Islet precursor cell (in vitro differentiated cells): ENCODE results near the gene VSIR.

Experiments used
- DNase-seq: peaks from one replicate; pipeline ENCODE4 v3.0.0-alpha.2; 2018

VSIR gene

DNA sequence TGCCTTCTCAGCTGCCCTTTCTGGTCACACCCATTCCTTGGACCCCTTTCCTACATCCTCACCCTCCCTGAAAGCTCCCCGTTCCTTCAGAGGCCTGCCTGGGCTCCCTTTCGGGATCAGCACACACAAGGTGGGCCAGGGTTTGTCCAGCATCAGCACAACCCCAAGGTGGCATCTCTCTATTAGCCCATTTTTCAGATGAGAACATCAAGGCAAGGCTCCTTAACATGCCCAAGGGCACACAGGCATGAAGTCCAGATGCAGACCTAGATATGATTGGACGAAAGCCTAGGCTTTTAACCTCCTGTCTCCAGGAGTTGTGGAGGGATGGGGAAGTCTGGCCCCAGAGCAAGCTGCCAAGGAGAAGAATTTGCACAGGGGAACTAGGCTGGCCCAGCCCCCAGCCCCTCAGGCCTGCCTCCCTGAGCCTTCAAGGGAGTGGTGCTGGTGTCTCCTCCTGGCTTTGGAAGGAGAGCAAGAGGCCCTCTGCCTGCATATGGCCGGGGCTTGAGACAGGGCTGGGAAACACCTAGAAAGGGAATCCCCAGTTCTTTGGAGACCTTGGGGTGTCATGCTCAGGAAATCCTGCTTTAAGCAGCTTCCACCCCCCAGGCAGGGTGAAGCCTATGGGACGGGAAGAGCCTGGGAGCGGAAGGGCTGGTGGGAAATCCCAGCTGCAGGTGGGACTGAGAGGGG is 9.0 kb upstream of the VSIR start:
- no peak for DNase-seq

DNA sequence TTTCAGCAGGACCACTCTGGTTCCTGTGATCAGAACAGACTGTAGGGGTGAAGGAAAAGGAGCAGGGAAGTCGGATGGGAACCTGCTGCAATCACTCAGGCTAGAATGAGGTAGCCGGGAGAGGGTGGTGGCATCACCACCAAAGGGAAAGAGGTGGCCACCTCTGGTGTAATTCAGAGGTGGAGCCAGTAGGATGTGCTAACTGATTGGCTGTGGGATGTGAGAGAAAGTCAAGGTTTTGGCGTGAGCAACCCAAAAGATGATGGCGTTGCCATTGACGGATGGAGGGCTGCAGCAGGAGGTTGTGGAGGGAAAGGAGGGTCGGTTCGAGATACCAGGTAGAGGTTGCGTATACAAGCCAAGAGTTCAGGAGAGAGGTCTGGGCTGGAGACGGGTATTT is 7.4 kb upstream of the VSIR start:
- DNase-seq, result no peak

DNA sequence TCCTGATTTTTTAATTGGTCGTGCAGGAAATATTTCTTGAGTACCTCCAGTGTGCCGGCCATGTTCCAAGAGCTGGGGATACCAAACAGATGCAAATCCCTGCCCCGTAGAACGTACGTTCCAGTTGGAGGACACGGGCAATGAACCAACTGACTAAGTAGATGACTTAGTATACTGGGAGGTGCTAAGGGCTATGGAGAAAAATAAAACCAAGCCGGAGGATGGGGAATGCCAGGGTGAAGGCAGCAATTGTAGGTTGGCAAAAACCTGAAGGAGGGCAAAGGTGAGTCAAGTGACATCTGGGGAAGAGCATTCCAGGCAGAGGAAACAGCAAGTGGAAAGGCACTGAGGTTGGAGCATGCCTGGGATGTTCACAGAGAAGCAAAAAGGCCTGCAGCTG is 6.8 kb upstream of the VSIR start:
- DNase-seq, result no peak

DNA sequence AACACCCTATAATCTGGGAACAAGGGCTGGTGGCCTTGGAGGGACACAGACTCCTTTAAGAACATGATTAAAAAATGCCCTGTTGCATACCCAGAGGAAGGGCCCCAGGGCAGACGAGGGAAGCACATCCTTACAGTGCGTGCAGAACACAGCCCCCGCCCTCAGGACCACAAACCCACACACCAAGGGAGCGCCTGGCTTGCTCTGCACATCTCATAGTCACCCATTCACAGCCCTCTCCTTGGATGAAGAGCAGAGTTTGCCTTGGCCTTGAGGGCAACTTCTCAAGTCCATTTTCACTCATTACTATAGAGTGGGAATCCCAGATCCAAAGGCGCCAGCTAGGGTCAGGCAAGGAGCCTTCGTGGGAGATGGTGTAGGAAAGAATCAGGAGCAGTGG is 6.3 kb upstream of the VSIR start:
- DNase-seq, result no peak

DNA sequence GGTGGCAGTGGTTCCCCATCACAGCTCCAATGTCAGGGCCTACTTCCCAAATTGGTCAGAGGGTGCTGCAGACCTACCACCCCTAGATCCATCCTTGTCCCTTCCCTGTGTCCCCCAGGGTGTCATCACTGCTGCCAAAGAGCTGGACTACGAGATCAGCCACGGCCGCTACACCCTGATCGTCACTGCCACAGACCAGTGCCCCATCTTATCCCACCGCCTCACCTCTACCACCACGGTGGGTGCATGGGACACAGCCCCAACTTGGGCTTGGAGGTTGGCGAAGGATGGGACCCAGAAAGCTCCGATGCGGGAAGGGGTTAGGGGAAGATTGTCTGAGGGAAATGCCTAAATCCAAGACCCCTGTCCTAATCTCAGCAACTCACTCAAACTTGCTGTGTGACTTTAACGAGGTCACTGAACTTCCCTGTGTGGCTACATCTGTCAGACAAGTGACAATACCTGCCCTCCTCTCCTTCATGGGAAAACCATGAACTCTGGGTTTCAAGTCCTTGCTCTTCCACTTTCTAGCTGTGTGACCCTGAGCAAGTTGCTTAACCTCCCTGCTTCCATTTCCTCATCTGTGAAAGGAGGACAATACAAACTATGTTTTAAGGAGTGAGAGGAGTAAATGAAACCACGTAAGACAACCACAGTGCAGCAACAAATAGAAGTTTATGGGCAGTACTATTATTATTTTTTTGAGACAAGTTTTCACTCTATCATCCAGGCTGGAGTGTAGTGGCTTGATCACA is 4.9 kb upstream of the VSIR start:
- no peak for DNase-seq

DNA sequence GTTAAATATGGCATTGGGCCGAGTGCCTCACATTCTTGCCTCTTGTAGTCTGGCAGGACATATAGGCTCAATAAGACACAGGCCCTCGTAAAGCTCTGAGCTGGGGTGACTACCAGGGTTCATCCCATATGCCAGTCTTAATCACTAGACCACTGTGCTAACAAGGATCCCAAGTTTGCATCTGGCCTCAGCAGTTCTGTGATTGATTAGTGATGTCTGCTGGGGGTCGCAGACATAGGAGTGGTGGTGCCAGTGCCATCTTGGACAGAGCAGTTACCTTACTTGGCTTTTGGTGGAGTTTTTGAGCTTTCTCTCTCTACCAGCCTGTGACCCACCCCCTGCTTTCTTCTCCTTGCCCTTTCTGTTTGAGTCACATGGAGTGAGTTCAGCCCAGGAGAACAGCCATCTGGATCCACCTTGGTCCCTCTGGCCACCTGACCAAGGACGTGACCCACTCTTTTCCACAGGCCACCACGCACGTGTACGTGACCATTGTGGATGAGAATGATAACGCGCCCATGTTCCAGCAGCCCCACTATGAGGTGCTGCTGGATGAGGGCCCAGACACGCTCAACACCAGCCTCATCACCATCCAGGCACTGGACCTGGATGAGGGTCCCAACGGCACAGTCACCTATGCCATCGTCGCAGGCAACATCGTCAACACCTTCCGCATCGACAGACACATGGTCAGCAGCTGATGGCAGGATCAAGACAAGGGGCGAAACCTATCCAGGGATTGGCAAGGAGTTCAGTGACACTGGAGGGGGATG is 4.1 kb upstream of the VSIR start:
- DNase-seq, result no peak

DNA sequence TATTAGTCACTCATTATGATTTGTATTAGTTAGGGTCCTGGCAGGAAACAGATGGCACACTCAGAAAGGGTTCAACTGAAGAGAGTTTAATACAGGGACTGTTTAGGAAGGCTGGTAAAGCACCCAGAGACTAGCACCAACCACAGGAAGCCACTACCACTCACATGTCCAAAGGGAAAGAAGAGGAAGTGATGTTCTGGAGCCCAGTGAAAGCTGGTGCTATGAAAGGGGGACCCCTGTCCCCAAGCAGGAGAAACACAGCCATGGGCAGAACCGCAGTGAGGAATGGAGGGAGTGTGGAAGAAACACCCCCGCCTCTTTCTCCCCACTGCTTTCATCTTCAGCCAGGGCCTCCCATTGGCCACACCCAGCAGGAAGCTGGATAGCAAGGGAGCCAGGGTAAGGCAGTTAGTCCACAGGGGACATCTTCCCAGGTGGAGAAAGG is 3.2 kb upstream of the VSIR start:
- DNase-seq, result no peak

DNA sequence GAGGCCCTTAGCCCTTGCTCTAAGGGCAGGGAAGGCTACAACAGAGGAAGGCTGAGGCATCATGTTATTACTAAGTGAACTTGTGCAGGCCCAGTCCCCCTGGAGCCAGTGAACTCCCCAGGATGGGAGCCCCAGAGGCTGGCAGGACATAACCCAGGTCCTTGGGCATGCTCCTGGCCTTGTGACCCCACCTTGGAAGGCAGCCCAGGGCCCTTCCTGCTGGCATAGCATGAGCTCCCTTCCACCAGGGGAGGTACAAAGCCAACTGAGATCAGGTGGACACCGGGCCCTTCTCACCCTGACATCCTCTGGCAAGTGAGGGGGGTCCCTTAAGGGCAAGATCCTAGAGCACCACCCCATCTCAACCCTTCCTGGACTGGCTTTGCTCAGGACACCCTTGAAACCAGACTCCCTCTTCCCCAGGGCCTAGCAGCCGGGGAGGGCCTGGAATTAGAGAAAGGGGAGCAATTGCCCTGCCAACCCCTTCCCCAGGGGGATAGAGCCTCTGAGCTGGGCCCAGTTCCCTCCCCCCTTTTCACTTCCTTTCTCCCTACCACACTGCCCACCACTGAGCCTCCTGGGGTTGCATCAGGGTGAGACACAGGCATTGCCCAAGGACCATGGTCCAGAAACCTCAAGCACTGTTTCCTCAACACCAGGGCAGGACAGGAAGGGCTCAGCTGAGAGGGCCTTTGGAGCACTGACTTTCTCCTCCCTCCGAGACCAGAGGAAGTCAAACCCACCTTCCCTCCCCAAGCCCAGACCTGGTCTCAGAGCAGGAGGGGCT is 1.8 kb upstream of the VSIR start:
- DNase-seq, result no peak

DNA sequence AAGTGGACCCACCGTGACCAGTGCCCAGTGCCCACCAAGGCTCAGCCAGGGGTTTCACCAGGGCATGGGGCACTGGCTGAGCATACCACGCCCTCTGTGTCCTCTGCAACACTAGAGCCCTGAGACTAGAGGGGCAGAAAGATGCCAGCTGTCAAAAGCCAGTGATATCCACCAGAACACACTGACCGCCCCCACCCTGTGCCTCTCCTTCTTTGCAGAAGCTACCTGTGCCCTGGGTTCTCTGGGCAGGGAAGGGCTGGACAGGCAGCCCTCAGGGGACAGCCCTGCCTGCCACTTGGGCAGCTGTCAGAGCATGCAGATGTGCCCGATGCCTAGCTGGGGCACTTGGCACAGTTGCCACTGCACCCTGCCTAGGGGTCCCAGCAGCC is 494 bp downstream of the VSIR start:
- DNase-seq, result no peak

DNA sequence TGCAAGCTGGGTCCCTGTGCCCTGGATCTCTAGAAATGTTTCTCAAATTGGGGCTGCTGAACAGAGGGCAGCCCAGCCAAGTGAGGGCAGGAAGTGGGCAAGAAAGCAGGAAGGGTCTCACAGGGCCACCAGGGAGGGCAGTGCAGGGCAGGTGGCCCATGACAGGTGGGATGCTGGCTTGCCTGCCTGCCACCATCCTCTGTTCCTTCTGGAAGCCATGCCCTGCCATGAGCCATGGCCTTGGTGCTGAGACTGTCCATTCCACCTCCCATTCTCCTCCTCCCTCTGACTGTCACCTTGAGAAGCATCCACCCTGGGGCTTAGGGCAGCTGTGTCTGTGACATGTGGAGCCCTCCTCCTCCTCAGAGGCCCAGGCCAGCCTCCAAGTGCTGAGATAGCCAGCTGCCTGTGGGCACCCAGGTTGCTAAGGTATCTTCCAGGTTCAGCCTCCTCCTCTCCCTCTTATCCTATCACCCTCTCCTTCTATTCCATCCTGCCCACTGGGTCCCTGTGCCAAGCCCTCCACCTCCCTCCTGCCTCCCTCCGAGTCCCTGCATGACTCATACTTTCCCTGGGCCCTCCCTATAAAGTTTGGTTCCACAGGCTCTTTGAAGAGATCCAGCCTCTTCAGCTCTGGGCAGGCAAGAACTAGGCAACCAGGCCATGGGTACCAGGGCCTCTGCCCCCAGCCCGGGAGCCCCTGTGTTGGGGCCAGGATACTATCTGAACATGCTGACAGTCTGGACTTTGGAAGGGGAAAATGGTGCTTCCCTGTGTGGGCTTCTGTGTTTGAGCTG is 1.3 kb downstream of the VSIR start:
- peak; percentile 71 for DNase-seq

DNA sequence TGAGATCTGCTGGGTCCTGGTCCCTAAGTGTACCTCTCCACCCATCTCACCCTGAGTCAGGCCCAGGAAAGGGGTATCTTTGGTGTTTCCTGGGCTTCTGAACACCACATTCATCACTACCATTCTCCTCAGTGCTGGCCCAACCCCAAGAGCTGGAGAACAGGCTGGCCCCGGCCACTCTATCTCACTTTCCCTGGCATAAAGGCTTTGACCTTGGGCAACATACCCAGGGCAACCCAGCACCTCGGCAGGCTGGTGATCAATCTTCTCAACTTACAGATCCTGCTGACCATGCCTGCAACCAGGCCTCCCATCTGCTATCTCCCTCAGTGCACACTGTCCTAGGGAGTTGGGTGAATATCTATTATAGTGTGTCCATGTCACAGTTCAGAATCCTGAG is 2.1 kb downstream of the VSIR start:
- no peak for DNase-seq

DNA sequence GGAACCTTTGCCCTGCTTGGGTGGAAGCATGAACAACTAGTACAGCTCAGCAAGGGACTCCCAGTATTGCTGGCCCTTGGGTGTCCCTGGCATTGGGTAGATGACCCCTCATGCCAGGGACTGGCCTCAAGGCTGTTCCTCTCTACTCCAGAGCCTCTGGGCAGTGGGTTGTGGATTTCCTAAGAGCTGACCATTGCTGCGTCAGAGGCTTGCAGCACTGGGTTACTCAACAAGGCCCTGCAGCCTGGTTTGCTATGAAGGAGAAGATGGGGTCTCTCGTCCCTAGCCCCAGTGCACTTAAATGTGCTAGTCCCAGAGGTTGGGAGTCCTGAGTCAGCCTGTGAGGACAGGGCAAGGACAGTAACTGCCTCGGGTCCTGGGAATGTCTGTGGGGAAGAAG is 2.5 kb downstream of the VSIR start:
- DNase-seq, result no peak

DNA sequence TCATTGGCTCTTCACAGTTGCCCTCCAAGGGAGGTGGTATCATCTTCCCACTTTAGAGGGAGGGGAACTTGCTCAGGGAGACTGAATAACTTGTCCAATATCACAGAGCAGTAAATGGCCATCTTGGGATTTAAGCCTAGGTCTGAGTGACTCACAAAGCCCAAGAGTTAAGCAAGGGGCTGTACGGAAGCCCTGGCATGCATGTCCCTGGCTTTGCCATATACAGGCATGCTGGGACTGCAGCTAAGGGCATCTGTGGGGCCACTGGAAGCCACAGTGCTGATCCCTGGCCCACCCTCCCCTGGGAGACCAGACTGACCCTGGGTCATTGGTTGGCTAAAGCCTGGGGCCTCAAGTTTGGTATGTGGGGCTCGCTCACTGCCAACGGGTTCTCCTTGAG is 3.1 kb downstream of the VSIR start:
- no peak for DNase-seq

DNA sequence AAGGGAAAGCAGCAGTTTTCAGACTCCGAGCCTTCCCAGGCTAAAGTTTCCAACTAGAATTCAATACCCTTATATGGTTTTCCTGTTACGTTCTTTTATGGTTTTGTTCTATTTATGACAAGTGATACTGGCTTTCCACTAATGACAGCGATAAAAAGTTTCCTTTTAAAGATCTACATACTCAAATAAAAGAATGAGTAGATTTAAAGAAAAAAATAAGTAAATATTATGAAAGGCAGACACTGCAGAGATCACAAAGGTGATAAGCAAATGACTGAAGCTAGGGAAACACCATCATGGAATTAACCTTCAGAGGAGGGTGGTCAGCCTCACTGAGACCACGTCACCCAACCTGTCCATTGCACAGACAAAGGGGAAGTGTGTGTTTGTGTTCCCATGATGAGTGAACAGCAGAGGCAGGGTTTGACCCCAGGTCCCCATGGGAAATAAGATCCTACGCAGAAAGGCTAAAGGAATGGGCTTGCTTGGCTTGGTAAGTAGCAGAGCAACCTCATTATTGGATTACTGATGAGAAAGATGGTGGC is 4.0 kb downstream of the VSIR start:
- no peak for DNase-seq

DNA sequence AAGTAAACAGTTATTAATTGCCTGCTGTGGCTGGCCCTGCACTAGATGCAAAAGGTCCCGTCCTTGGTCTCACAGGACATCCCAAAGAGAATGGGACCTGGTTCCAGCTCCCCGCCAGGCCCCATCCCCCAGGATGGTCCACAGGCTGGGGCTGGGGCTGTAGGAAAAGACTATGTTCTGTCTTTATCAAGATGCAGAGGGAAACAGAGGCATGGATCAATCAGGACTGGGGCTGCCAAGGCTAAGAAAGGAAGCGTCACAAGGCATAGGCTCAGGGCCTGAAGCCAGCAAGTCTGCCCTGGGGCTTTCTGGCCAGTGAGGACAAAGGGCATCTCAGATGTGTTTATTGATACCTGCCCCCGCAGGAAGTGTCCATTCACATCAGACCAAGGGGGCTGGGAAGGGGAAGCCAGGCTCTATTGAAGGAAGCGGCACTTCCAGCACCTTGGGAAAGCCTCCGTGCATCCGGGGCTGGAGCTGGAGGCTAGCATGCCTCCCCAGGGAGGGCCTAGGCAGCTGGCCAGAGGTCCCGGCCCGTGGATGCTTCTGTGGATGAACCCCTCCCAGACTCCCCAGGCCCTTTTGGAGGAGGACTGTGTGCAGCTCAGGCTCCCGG is 5.8 kb downstream of the VSIR start:
- peak; percentile 73 for DNase-seq

DNA sequence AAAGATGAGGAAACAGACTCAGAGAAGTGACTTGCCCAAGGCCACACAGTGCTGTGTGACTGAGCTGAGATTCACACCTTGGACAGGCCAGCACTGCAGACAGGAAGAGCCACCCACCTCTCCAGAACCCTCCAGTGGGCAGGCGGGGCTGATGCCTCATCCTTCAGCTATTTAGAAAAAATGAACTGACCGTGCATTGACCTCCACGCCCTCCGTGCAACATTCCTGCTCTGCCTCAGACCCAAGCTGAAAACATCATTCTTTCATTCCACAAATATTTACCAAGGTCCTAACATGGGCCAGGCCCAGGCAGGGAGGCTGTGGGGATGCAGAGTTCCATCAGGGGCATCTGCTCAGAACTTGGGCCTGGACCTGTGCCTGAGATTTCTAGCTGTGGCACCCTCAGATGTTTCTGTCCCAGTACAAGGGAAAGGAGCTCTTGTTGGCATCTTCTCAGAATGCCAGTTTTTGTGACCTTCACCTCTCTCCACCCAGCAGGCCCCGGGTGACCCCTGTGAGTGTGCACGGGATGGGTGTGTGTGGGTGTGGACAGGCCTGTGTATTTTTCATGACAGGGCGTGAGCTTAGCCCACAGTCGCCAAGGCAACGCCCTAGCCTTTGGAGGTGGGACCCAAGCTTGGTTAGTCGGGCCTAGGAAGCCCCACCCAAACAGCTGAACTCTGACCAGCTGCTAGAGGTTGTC is 6.5 kb downstream of the VSIR start:
- DNase-seq, result peak; percentile 96

DNA sequence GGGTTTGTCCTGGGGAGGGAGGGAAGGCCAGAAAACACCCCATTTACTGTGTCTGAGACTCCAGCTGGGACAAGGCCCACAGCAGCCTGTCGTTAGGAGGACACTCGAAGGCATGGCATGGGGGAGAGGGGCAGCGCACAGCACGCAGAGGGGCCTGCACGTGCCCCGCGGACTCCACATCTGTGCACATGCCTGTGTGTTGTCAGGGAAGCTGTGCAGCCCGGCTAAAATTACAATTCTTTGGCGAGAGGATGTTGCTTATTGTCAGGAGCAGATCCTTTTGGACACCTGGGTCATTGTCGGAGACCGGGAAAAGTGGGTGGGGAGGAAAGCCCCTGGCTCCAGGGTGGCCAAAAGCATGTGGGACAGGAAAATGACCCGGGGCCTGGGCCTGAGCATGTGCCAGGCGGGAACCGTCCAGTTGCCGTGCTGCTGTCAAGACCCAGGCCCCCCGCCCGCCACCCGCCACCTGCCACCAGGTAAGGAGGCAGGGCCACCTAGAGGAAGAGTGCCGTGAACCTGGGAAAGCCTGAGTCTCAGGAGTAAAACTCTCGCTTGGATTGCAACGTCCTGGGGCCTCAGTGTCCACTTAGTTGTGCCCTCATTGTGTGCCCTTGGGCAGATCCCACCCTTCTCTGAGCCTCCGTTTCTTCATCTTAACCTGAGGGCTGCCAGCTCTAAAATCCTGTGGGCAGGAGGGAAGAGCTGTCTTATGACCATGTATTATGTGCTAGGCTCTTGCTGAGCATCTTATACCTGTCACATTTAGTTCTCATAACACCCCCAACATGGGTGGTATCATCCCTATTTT is 7.2 kb downstream of the VSIR start:
- no peak for DNase-seq

DNA sequence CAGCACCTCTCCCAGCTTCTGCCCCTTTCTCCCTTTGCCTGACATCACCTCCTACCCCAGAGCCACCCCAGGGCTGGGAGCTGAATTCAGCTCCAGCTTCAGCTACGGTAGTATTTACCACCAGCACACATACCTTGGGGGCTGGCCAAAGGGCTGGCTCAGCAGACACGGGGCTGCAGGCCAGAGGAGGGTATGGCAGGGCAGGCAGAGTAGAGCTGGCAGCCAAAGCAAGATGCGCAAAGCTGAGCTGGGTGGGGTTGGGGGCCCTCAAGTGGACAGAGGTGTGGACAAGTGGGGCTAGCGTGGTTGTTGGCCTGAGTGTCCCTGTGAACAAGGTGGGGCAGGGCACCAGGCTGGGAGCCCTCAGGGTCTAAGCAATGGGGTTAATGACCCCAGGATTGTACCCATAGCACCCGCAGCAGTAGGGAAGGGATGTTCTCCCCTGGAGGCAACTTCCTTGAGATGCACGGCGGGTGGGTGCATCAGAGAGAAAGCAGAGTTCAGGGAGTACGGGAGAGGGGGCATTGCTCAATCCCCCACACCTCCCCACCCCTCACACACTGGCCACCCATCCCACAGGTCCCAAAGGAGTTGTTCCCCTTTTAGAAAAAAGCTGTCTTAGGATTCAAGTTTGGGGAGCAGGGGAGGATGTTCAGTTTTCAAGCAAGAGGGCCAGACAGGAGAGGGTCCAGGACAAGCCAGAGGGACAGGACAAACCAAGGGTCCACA is 8.0 kb downstream of the VSIR start:
- peak; percentile 68 for DNase-seq
